GM18520 (cell line): ENCODE results near the gene WDR81.
"Not testable (repeated sequence)": the region's sequence is repeated elsewhere in the genome, so short reads cannot be mapped to it uniquely, and the experiment has no call there.

ENCODE experiments used
- ATAC-seq: cut with Tn5 transposase; IDR thresholded peaks from one replicate; pipeline ENCODE4 v1.9.1; 2021; ENCODE audit not compliant: unreplicated experiment

WDR81 gene

GRCh38 chr17:1753767-1754429, 29.4 kb downstream of the WDR81 start:
- ATAC-seq, result no peak

GRCh38 chr17:1754430-1755112, 30.1 kb downstream of the WDR81 start:
- no peak for ATAC-seq

GRCh38 chr17:1755252-1755826, 30.8 kb downstream of the WDR81 start:
- no peak for ATAC-seq

GRCh38 chr17:1755827-1756262, 31.3 kb downstream of the WDR81 start:
- no peak for ATAC-seq

- no peak for ATAC-seq
Observed at GRCh38 chr17:1758807-1759206, 34.3 kb downstream of the WDR81 start.

GRCh38 chr17:1759529-1759928, 35.0 kb downstream of the WDR81 start:
- ATAC-seq, result no peak

GRCh38 chr17:1762233-1762900, 37.9 kb downstream of the WDR81 start:
- no peak for ATAC-seq

- ATAC-seq, result no peak
Observed at GRCh38 chr17:1762901-1763898, 38.7 kb downstream of the WDR81 start.

GRCh38 chr17:1764284-1764683, 39.8 kb downstream of the WDR81 start:
- no peak for ATAC-seq

- ATAC-seq, result not testable (repeated sequence)
Observed at GRCh38 chr17:1764705-1765104, 40.2 kb downstream of the WDR81 start.

- ATAC-seq, result no peak
Observed at GRCh38 chr17:1765576-1765975, 41.1 kb downstream of the WDR81 start.

- no peak for ATAC-seq
Observed at GRCh38 chr17:1766382-1767135, 42.1 kb downstream of the WDR81 start.

- ATAC-seq, result no peak
Observed at GRCh38 chr17:1767358-1767757, 42.9 kb downstream of the WDR81 start.

GRCh38 chr17:1769822-1770477, 45.4 kb downstream of the WDR81 start:
- no peak for ATAC-seq

GRCh38 chr17:1773000-1773695, 48.6 kb downstream of the WDR81 start:
- ATAC-seq, result not testable (repeated sequence)

GRCh38 chr17:1773696-1774181, 49.2 kb downstream of the WDR81 start:
- ATAC-seq, result no peak

- ATAC-seq, result no peak
Observed at GRCh38 chr17:1774390-1775176, 50.1 kb downstream of the WDR81 start.

GRCh38 chr17:1776328-1776727, 51.8 kb downstream of the WDR81 start:
- no peak for ATAC-seq
